ENCODE results near the gene NT5C2.
A peak's percentile ranks its signal among the peaks of the same experiment; 100 is the strongest.

NT5C2 gene

GRCh38 chr10:103098240-103098639, 94.8 kb downstream of the NT5C2 start:
- no peak for DNase-seq (ENCODE audit: insufficient read length, low spot score)
- no peak for FAIRE-seq

GRCh38 chr10:103096130-103096529, 96.9 kb downstream of the NT5C2 start:
- FAIRE-seq (no peak), DNase-seq (ENCODE audit: insufficient read length, low spot score) (no peak)

- DNase-seq (ENCODE audit: insufficient read length, low spot score): no peak
- no peak for FAIRE-seq
These were observed 98.1 kb downstream of the NT5C2 start for GRCh38 chr10:103095005-103095404.

GRCh38 chr10:103090911-103091310, 102.2 kb downstream of the NT5C2 start:
- DNase-seq (ENCODE audit: insufficient read length, low spot score) (no peak), FAIRE-seq (no peak)

- DNase-seq (ENCODE audit: insufficient read length, low spot score) (no peak), FAIRE-seq (no peak)
These were observed 103.6 kb downstream of the NT5C2 start for GRCh38 chr10:103089493-103089892.

GRCh38 chr10:103086799-103087198, 106.3 kb downstream of the NT5C2 start:
- DNase-seq (ENCODE audit: insufficient read length, low spot score): no peak

GRCh38 chr10:103086261-103086660, 106.8 kb downstream of the NT5C2 start:
- DNase-seq (ENCODE audit: insufficient read length, low spot score): no peak

More at GRCh38 chr10:103086799-103087198, 106.3 kb downstream of the NT5C2 start:
- no peak for FAIRE-seq

GRCh38 chr10:103083977-103084320, 109.1 kb downstream of the NT5C2 start:
- DNase-seq (ENCODE audit: insufficient read length, low spot score) (no peak), FAIRE-seq (no peak)

More at GRCh38 chr10:103086261-103086660, 106.8 kb downstream of the NT5C2 start:
- no peak for FAIRE-seq

GRCh38 chr10:103083266-103083976, 109.7 kb downstream of the NT5C2 start:
- no peak for DNase-seq (ENCODE audit: insufficient read length, low spot score)
- FAIRE-seq: no peak

GRCh38 chr10:103082683-103083082, 110.4 kb downstream of the NT5C2 start:
- FAIRE-seq (no peak), DNase-seq (ENCODE audit: insufficient read length, low spot score) (no peak)

- DNase-seq (ENCODE audit: insufficient read length, low spot score): no peak
- FAIRE-seq: no peak
These were observed 112.0 kb downstream of the NT5C2 start for GRCh38 chr10:103080891-103081581.

- FAIRE-seq: no peak
These were observed 113.1 kb downstream of the NT5C2 start for GRCh38 chr10:103079946-103080345.

GRCh38 chr10:103079100-103079499, 114.0 kb downstream of the NT5C2 start:
- FAIRE-seq: no peak
- DNase-seq (ENCODE audit: insufficient read length, low spot score): no peak

More at GRCh38 chr10:103079946-103080345, 113.1 kb downstream of the NT5C2 start:
- no peak for DNase-seq (ENCODE audit: insufficient read length, low spot score)

- DNase-seq (ENCODE audit: insufficient read length, low spot score) (no peak), FAIRE-seq (no peak)
These were observed 114.4 kb downstream of the NT5C2 start for GRCh38 chr10:103078676-103079075.

GRCh38 chr10:103078309-103078615, 114.8 kb downstream of the NT5C2 start:
- FAIRE-seq (no peak), DNase-seq (ENCODE audit: insufficient read length, low spot score) (no peak)

- DNase-seq (ENCODE audit: insufficient read length, low spot score) (no peak), FAIRE-seq (no peak)
These were observed 115.4 kb downstream of the NT5C2 start for GRCh38 chr10:103077491-103078308.

- DNase-seq (ENCODE audit: insufficient read length, low spot score): no peak
- FAIRE-seq: no peak
These were observed 116.1 kb downstream of the NT5C2 start for GRCh38 chr10:103077020-103077419.

- FAIRE-seq: no peak
- no peak for DNase-seq (ENCODE audit: insufficient read length, low spot score)
These were observed 120.2 kb downstream of the NT5C2 start for GRCh38 chr10:103072891-103073290.

- DNase-seq (ENCODE audit: insufficient read length, low spot score) (no peak), FAIRE-seq (no peak)
These were observed 120.8 kb downstream of the NT5C2 start for GRCh38 chr10:103072276-103072675.

GRCh38 chr10:103069453-103070331, 123.4 kb downstream of the NT5C2 start:
- DNase-seq (ENCODE audit: insufficient read length, low spot score): peak; percentile 46
- peak; percentile 48 for FAIRE-seq

GRCh38 chr10:103067956-103068355, 125.1 kb downstream of the NT5C2 start:
- no peak for DNase-seq (ENCODE audit: insufficient read length, low spot score)
- FAIRE-seq: no peak
